NCI-H345 (cell line): ENCODE data around the gene PPP1R14C.

ENCODE experiments used
- DNase-seq: peaks from one replicate; lab custom pipeline; 2025; lab: John Stamatoyannopoulos, UW

Gene PPP1R14C

DNA sequence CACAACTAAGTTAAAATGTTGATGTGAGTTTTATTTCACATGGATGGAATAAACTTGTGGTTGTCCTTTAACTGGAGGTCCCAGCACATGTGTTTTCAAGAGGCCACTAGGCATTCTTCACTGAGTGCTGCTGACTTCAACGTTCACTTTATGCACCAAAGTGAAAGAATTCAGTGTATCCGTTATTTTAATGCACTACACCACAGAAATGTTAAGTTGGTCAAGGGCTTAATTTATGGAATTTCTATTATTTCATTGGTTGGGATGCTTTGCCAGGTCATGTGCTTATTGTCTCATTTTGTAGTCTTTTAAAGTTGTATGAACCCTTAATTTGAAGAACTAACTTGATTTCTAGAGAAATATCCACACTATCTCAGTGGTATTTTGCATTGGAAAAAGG, 106.4 kb downstream of the PPP1R14C start:
- DNase-seq = no peak

DNA sequence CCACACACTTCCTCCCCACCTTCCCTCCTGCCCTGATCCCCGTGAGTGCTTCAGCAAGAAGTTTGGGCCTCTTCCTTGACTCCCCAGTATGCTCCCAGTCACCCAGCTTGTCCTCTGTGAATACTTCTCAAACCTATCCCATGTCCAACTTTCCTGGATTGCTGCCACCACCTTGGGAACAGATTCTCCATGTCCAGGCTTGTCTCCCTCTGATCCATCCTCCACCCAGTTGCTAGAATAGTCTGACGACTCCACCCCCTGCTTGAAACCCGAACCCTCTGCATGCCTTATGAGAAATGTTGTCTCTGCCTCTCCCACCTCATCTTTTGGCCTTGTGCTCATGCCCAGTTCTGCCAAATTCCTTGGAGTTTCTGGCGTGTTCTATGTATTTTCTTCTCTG, 108.0 kb downstream of the PPP1R14C start:
- no peak for DNase-seq

GRCh38 chr6:150251566-150252186, 108.8 kb downstream of the PPP1R14C start:
- DNase-seq = no peak

DNA sequence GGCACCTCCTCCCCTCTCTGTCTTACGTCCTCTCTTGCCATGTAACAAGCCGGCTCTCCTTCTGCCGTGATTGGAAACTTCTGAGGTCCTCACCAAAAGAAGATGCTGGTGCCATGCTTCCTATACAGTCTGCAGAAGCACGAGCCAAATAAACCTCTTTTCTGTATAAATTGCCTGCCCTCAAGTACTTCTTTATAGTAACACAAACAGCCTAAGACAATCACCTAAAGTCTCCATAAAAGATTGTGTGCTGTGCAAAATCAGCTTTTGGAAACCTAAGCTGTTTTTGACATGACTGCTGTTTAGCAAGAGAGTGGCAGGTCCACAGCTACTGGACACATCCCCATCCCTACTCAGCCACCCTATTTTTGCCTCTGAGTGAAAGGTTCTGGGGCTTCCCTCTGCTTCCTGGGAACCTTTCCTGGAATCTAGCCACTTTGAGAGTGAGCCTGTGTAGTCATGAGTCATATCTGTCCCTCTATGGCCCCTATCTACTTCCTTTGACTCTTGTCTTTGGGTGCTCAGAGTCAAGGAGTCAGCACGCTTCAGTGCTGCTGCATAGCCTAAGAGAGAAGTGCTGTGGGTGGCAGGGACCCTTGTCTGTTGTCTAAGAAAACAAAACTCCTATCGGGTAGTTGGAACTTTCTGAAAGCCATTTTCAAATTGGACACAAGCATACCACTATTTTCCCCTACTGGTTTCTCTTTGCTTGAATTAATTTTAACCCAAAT, 110.0 kb downstream of the PPP1R14C start:
- DNase-seq = no peak

- DNase-seq = no peak
These were observed 110.6 kb downstream of the PPP1R14C start for GRCh38 chr6:150253489-150253888.

- DNase-seq = no peak
These were observed 111.9 kb downstream of the PPP1R14C start for GRCh38 chr6:150254770-150255169.

DNA sequence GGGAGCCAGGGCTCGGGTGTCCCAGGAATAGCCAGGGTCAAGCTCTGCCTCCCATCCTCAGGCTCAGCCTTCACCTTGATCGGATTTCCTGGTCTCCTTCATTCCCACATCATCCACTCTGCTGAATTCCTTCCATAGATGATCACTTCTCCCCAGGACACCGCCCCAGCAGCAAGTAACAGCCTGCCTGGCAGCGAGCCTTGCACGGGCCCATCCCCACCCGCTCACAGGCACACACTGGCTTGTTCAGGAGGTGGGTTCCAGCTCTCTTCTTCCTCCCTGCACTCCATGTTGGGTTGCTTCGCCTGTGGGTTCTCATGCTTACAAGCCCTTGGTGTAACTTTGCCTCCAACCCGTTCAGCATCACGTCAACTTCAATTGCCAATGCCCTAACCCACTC, 113.0 kb downstream of the PPP1R14C start:
- no peak for DNase-seq

DNA sequence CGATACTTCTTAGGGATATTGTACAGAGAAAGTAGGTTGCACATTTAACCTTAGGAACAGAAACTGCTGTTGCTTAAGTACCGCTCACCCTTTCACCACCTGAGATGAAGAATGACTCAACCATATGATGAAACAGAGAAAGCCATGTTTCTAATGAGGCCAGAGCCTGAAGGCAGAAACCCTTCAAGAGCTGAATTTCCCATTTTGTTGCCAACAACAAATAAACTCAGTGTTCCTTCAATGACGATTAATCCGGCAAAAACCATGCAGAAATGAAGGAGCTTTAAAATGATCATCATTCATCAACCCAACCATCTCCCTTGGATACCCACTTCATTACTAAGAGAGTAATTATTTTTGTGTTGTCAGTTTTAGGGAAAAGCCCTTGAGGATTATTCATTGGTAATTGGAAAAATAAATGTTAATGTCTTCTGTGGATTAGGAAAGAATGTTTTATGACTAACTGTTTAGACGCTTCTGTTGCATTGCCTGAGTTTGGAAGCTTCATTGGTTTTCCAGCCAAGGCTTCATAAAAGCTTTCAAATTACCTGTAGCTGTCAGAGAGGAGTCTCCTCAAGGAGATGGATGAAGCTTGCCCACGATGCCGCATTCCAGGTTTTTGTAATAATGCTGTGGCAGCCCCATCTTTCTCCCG, 113.9 kb downstream of the PPP1R14C start:
- no peak for DNase-seq

DNA sequence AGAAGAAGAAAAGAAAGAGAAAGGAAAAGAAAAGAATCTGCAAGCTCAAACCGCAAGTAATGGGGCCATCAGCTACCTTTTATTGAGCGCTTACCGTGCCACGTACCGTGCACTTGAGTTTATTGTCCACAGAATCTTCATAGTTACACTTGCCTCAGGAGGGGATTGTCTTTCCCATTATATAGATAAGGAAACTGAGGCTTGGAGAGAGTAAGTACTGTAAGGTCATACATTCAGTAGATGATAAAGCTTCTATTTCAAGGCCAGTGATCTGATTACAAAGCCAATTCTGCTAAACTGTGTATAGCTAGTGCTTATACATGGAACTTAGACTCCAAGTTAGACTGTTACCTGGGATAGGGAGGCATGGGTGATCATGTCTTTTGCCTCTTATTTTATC, 115.5 kb downstream of the PPP1R14C start:
- DNase-seq = no peak

GRCh38 chr6:150260931-150261330, 118.1 kb downstream of the PPP1R14C start:
- no peak for DNase-seq

- no peak for DNase-seq
These were observed 119.3 kb downstream of the PPP1R14C start for GRCh38 chr6:150261997-150262697.

DNA sequence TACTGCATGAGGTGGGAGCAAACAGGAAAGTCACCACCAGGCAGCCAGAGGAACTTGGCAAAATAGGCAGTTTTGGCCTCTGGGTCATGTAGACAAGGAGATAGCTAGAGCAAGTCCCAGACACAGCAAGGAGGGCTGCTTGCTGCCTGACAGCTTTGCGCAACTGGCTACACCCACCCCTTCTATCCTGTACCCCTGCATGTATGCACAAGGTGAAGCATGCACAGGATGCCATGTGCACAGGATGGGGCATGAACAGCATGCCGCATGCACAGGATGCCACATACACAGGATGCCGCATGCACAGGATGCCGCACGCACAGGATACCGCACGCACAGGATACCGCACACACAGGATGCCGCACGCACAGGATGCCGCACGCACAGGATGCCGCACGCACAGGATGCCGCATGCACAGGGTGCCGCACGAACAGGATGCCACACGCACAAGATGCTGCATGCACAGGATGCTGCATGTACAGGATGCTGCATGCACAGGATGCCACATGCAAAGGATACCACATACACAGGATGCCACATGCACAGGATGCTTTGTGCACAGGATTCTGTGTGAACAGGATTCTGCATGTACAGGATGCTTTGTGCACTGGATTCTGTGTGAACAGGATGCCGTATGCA, 121.0 kb downstream of the PPP1R14C start:
- DNase-seq = no peak

GRCh38 chr6:150266309-150266708, 123.5 kb downstream of the PPP1R14C start:
- no peak for DNase-seq

DNA sequence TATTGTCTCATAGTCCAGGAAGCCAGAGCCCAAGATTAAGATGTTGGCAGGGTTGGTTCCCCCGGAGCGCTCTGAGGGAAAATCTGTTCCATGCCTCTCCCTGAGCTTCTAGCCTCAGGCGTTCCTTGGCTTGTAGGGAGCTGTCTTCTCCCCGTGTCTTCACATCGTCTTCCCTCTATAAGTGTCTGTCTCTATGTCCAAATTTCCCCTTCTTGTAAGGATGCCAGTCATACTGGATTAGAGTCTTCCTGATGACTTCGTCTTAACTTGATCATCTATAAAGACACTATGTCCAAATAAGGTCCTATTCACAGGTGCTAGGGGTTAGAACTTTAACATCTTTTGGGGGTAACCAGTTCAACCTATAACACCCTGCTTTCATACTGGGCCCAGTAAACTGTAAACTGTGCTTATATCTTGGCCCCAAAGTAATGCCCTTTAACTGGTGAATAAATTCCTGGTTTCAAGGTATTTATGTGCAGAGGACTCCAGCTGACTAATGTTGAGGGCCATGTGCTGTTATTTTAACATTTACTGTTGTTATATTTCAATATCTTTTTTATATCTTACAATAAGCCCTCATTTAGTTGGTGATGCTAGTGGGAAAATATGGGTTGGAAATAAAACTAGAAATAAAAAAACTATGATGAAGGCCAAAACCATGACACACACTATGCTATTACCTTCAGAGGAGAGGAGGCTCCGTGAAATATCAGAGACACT, 124.3 kb downstream of the PPP1R14C start:
- DNase-seq = no peak

DNA sequence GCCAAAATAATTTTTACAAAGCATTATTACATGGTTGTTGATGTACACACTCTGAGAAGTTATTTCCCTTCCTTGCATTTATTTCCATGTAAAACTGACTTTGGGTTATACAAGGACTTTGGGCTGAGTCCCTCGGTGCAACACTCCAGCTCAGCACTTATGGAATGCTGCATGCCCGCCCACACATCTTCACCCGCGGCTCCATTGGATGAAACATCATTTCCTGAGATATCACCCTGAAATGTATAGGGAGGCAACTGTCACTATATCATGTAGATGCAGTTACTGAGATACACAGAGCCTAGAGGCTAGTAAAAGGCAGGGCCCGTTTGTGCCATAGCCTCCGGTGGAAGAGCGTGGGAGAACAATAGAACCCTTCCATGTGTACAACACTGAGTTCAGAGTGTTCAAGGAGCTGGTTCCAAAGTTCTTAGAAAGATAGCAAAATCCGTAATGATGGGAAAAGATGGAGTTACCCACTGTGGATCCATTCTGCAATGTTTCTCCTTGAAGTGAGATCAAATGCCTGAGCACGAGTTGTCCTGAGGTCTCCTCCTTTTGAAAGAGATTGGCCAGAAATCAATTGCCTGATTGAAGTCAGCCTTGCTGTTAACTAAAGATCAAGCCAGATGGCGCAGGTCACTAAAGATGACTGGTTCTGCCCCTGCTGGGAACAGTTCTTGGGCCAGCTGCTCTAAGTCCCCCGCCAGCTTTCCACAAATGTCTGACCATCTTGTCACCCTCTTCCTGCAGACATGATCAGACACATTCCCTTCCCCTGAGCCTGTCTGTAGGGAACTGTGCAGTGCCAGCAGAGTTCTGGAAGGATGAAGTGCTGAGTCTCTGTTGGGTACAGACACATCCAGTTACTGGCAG, 125.1 kb downstream of the PPP1R14C start:
- DNase-seq = no peak

DNA sequence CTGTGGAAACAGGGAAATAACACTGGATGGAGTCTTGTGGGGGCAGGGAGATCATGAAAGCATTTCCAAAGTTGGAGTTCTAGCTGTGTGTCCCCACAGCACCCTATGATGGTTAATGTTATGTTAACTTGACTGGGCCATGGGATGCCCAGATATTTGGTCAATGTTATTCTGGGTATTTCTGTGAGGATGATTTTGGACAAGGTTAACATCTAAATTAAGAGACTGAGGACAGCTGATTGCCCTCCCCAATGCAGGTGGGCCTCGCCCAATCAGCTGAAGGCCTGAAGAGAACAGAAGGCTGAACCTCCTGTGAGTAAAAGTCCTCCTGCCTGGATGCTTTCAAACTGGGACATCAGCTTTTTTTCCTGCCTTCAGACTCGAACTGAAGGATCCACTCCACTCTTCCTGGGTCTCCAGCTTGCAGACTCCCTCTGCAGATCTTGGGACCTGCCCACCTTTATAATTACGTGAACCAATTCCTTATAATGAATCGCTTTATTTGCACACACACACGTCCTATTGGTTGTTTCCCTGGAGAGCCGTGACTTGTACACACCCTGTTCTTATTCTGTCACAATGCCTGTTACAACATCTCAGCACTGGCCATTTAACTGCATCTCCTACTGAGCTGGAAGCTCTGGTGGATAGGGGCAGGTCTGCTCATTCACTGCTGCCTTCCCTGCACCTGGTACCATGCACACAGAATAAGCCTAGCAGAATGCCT, 126.4 kb downstream of the PPP1R14C start:
- DNase-seq = no peak

DNA sequence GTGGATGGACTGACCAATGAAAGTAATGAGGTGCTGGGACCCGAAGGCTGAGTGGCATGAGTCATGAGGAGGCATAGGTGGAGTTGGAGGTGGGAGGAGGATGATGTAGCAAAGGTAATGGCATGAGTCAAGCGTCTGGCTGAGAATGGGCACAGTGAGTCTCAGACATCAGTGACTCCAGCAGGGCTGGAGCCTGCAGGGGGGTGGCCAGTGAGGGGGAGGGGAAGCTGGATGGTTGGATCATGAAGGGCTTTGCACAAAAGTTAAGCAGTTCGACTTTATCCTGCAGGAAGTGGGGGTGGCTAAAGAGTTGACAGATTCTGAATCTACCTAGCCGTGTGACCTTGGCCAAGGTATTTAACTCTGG, 127.0 kb downstream of the PPP1R14C start:
- no peak for DNase-seq

DNA sequence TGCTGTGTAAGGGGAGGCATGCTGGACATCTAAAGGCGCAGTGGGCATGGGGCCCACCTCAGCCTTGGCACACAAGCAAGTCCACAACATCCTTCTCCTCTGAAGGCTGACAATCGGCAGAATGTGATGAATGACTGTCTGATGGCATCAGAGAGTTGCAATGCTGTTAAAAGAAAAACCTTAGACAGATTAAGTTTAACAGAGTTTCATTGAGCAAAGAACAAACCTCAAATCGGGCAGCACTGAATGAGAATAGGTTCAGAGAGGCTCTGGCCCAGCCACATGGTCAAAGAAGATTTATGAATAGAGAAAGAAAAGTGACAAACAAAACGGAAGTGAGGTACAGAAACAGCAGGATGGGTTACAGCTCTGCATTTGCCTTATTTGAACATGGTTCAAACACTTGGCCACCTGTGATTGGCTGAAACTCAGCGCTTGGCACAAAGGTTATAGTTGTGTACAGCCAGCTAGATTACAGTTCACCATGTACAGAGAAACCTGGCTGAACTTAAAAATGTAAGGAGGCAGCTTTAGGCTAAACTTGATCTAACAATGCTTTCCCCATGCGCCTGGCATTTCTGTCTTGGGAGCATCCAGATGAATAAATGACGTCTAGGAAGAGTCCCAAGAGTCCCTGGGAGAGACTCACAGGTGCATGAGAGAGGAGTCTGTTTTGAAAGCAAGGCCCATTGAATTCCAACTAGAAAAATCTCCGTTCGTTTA, 127.6 kb downstream of the PPP1R14C start:
- no peak for DNase-seq

GRCh38 chr6:150271172-150271500, 128.3 kb downstream of the PPP1R14C start:
- no peak for DNase-seq
